HPDE6-E6E7 (cell line): ENCODE data around the gene LITAFD.
"Not testable (repeated sequence)": the region's sequence is repeated elsewhere in the genome, so short reads cannot be mapped to it uniquely, and the experiment has no call there.

ENCODE experiments used
- DNase-seq: peaks from one replicate; pipeline ENCODE4 v3.0.0; 2011; ENCODE audit warnings: missing footprints; ENCODE audit errors: extremely low spot score

LITAFD gene

DNA sequence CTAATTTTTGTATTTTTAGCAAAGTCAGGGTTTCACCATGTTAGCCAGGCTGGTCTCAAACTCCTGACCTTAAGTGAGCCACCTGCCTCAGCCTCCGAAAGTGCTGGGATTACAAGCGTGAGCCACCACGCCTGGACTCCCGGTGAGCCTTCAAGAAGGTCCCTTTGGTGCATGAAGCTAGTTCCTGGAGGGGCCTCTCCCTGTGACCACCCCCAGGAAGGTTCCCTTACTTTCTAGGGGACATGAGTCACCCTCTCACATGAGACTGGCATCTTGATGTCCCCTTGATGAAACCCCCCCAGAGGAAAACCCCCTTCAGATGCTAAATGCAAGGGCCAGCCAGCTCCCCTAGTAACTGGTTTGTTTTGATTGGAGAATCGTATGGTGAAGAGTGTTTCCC lies 26.2 kb upstream of the LITAFD start:
- DNase-seq, result no peak

DNA sequence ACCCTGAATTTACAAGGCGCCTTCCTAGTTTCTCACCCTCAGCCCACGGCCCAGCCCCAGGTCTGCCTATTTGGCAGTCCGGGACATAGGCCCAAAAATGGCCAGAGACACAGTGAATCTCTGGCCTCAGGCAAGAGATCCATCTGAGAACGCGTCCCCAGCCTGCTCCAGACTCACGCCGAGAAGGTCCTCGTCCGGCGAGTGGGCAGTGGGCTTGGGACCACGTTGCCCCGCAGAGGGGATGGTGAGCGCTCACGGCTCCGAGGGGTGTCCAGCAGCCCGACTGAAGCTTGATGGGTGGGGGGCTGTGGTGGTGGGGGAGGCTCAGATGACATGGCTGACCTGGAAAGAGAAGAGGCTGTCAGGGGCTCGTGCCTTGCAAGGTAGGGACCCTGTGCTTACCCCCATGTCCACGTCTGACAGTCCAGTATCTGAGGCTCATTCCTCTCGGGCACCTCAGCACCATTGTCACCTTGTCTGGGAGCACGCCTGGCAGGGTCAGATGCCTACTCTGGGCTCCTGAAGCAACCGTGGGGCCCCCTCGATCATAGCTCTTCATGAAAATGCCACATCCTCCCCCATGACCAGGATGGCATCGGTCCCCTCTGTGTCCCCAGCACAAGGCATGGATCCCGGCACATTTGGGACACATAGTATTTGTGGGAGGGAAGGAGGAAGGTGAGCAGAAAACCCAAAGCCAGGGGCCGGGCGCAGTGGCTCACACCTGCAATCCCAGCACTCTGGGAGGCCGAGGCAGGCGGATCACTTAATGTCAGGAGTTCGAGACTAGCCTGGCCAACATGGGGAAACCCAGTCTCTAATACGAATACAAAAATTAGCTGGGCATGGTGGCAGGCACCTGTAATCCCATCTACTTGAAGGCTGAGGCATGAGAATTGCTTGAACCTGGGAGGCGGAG lies 22.9 kb upstream of the LITAFD start:
- DNase-seq, result no peak

DNA sequence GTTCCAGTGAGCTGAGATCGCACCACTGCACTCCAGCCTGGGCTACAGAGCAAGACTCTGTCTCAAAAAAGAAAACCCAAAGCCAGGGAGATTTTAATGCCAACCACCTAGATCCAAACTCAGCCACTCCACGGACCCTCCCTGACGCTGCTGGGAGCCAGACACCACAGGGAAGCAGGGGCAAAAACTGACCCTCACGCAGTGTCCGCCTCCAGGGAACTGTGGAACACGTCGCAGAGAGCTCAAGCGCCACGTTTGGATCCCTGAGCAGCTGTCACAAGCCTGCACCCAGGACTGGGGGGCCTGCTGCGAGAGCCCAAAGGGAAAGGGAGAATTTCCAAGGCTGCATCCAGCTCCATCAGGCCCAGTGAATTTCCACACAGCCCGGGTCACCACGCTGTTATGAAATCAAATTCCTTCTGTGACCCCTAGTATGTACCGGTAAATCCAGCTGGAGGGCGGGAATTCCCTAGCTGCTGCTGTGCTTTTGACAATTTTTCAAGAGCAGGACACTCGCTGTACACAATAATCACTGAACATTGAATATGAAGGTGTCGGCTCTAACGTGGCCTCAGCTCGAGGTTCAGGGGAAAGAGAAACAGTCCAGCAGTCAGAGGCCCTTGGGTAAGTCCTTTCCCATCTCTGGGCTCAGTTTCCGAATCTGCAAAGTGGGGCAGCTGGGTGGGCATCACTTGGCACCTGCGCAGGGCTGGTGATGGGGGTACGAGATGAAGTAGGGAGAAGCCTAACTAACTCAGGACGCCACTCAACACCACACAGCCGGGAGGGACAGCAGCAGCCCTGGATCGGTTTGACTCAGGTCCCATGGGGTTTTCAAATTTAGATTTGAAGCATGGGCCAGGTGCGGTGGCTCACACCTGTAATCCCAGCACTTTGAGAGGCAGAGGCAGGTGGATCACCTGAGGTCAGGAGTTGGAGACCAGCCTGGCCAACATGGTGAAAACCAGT lies 22.0 kb upstream of the LITAFD start:
- no peak for DNase-seq

DNA sequence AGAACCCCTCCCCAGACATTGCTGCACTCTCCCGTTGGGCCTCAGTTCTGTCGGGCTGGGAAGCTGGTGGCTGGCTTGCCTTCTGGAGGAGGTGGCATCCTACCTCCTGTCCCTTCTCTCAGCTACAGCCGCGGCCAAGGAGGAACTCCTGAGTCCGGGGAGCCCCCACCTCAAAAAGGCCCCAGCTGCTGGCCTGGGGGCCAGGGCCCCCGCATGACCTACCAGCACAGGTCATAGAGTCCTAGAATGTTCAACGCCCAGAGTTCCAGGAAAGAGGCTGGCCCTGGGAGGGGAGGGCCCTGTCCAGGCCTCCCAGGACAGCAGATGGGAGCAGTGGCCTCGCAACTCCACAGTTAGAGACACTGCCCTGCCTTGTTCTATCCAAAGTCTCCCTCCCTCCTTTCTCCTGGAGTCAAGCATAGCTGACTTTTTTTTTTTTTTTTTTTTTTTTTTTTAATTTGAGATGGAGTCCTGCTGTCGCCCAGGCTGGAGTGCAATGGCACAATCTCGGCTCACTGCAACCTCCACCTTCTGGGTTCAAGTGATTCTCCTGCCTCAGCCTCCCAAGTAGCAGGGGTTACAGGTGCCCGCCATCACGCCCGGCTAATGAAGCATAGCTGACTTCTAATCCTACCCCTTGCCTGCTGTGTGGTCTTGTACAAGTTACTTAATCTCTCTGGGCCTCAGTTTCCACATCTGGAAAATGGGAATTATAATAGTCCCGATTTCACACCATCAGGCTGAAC lies 20.4 kb upstream of the LITAFD start:
- DNase-seq, result no peak

- DNase-seq, result no peak
Measured at GRCh38 chr16:8862309-8863130, 19.6 kb upstream of the LITAFD start.

DNA sequence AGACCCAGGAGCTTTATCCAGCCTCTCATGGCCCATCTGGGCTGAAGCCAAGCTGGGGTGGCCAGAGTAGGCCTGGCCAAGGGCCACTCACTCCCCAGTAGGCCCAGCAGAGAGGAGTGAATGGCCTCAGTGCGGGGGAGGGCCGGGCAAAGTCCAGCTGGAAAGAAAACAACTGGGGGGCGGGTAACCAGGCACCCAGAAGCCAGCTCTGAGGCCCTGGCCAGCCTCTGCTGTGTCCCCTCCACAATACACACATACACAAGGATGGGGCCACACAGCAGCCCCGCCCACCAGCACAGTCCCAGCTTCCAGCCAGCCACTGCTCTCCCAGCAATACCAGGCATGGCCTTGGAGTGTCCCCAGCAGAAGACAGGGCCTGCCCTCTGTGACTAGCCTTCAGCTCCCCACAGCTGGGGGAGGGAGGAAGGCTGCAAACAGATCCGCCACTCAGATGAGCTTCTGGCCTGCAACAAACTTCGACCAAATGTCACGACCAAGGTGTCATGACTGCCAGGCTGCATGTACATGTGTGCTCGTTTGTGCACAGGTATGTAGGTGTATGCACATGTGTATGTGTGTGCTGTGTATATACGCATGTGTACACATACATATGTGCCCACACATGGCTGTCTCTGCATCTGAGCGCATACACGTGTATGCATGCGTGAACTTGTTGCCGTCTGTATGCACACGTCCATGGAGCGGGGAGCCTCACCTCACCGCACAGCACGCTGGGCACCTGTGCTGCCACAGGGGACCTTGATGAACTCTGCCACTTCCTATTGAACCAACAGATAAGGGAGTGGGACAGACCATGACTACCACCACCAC lies 18.3 kb upstream of the LITAFD start:
- no peak for DNase-seq

GRCh38 chr16:8864480-8865110 lies 17.6 kb upstream of the LITAFD start:
- DNase-seq, result no peak

DNA sequence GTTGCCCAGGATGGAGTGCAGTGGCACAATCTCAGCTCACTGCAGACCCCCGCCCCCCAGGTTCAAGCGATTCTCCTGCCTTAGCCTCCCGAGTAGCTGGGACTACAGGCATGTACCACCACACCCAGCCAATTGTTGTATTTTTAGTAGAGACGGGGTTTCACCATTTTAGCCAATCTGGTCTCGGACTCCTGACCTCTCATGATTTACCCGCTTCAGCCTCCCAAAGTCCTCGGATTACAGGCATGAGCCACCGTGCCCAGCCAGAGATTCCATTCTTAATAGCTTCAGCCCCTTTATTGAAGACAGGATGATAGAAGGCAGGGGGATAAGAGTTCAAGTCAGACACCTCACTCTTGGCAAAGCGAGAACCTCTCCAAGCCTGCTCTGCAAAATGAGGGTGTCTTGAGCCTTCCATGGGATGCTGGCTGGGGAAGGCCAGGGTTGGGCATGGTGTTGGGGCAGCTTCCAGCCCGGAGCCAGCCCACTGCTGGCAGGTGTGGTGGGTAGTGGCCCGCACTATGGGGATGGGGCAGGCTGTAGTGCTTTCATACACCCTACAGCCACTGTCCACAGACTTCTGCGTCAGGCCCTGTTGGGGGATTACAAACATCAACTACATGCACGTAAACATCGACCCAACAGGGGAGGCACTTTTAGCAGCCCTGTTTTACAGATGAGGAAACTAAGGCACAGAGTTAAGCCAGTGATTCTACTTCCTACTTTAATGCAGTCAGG lies 16.8 kb upstream of the LITAFD start:
- DNase-seq, result no peak

DNA sequence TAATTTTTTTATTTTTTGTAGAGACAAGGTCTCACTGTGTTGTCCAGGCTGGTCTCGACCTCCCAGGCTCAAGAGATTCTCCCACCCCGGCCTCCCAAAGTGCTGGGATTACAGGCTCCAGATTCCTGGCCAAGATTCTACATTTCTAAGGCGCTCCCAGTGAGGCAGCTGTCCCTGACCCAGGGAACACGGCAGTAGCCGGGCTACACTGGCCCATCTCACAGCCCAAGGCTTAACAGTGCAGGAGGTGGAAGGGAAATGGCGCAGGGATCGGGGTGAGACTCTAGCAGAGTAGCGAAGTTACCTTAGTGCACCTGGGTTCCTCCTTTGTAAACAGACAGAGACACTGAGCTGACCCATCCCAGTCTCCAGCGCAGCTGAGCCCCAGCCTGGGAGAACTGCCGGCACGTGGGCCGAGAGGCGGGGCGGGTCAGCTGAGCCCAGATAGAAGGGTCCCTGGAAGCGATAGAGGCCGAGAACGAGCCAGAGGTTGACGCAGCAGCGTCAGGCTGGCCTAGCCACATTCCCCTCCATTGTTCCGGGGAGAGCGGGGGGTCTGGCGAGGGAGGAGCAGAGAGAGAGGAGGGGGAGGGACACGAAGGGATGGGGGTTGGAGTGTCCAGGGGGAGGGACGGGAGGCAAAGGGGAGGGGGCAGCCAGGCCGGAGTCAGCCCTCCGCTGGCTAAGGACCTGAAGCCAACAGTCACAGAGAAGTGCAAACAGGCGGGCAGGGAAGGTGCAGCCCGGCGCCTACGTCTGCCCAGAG lies 15.8 kb upstream of the LITAFD start:
- DNase-seq, result no peak

DNA sequence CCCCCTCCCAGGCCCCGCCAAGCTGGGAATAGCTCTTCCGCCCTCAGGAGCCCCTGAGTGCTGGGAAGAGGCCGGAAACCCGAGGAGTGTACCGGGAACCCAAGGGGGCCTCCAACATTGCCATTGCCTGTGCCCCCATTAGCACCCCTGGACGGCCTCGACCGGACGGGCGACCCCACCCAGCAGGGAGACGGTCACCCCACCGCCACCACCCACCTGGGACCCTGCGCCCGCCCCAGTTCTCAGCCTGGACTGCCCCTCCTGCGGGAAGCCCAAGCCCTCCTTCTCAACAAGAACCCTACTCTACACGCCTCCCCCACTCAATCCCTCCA lies 15.3 kb upstream of the LITAFD start:
- no peak for DNase-seq

- no peak for DNase-seq
Measured at GRCh38 chr16:8867216-8867931, 14.8 kb upstream of the LITAFD start.

DNA sequence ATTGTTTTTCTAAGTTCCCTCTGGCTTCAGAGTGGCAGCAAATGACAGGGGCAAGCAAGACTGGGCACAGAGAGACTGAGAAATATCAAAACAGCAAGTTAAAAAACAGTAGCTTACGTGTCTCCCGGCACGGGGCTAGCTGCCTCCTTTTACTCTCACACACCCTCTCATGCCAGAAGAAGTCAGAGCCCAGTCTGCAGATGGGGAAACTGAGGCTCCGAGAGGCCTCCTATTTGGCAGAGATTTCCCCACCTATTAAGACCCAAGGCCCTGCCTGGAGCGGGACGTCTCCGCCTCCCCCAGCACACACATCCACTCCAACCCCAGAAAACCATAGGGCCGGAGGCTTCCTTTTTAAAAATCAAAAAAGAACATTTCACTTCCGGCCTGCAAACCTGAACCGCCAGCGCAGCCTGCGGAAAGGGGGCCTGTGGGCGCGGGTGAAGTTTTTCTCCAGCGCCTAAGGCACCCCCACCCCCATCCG lies 14.2 kb upstream of the LITAFD start:
- no peak for DNase-seq

- peak; percentile 91 for DNase-seq
Measured at GRCh38 chr16:8868416-8869211, 13.5 kb upstream of the LITAFD start, which contains the start of gene CARHSP1. CARHSP1 (minus strand) TSS chr16:8869006; CDS start chr16:8859328, 9,678 bp downstream.

- no peak for DNase-seq
Measured at GRCh38 chr16:8869212-8869987, 12.8 kb upstream of the LITAFD start.

DNA sequence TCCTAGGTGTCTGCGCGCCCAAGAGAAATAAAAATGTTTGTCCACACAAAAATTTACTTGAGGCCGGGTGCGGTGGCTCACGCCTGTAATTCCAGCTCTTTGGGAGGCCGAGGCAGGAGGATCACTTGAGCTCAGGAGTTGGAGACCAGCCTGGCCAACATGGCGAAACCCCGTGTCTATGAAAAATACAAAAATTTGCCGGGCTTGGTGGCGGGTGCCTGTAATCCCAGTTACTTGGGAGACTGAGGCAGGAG lies 12.2 kb upstream of the LITAFD start:
- not testable (repeated sequence) for DNase-seq

DNA sequence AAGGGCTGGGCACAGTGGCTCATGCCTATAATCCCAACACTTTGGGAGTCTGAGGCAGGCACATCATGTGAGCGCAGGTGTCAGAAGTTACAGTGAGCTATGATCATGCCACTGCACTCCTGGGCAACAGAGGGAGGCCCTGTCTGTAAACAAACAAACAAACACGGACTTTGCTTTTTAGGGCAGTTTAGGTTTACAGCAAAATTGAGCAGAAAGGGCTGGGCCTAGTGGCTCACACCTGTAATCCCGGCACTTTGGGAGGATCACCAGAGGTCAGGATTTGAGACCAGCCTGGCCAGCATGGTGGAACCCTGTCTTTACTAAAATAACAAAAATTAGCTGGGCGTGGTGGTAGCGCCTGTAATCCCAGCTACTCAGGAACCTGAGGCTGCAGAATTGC lies 10.1 kb upstream of the LITAFD start:
- no peak for DNase-seq
